Left lung (tissue), 10 donors: Measurements from ENCODE around the gene NECTIN3. TPM values are rescaled to one million over a fixed set of nuclear protein-coding genes. Genes with fewer than 3 reads are reported as not detected.
A peak's percentile ranks its signal among the peaks of the same experiment; 100 is the strongest.

Experiments used
- ATAC-seq: fragments of 200-7000 bp; cut with Tn5 transposase; one replicate; pipeline ENCODE4 v1.9.1; 2020; ENCODE audit warnings: moderate library complexity
- DNase-seq, 4 donors: peaks; one replicate each; pipeline ENCODE4 v3.0.0-alpha.2; 2013 to 2020
- H3K27ac ChIP-seq, 2 donors: fragments of 200-600 bp; sonication (generic) in 1 of 2; one replicate each; pipeline versions ENCODE4 v1.5.0 to v1.8.0; 2020 to 2021
- H3K27me3 ChIP-seq, 2 donors: fragments of 200-600 bp; sonication (generic) in 1 of 2; one replicate each; pipeline versions ENCODE4 v1.5.0 to v1.8.0; 2020 to 2021
- H3K36me3 ChIP-seq, 2 donors: fragments of 200-600 bp; sonication (generic) in 1 of 2; one replicate each; pipeline versions ENCODE4 v1.5.0 to v1.8.0; 2020 to 2021
- H3K4me1 ChIP-seq, 2 donors: fragments of 200-600 bp; one replicate each; pipeline ENCODE4 v1.8.0; 2021
- H3K4me3 ChIP-seq, 2 donors: fragments of 200-600 bp; sonication (generic) in 1 of 2; one replicate each; pipeline versions ENCODE4 v1.5.0 to v1.8.0; 2020 to 2021; ENCODE audit warnings: mild to moderate bottlenecking in 1 of 2
- H3K9me3 ChIP-seq, 2 donors: fragments of 200-600 bp; sonication (generic) in 1 of 2; one replicate each; pipeline versions ENCODE4 v1.5.0 to v1.8.0; 2020 to 2021
- intact Hi-C, 2 donors: fragments of 100-400 bp; cut with DNase I; formaldehyde crosslinking; loops; one replicate each; pipeline versions ENCODE4 v1.11.2 to v1.14.2; 2022
- polyA plus RNA-seq, 6 donors: library from polyadenylated mRNA; unstranded; fragments of 120-200 nt; gene quantifications; one replicate each; pipeline ENCODE4 v1.2.1, GENCODE V29; 2013; ENCODE audit not compliant: insufficient read length in 6 of 6
- total RNA-seq, 2 donors: library from RNA; stranded (reverse); fragmentation: NEBNext Ultra II Directional; extraction: Animal tissue kit (Norgen Biotek cat#: 25700); gene quantifications; one replicate each; pipeline ENCODE4 v1.2.1, GENCODE V29; 2021
- TF ChIP-seq, protein P1 (sequence below), 2 donors: fragments of 200-600 bp; sonication (generic) in 1 of 2; IDR thresholded peaks; one replicate each; pipeline versions ENCODE4 v1.5.0 to v1.8.0; 2021; ENCODE audit warnings: antibody characterized with exemption in 2 of 2
- donor health status: DM: no; HTN: yes; CAD: no.
- donor health status: DM: no; HTN: no; CAD: no.

Gene NECTIN3
- total and polyA plus RNA-seq, 8 donors, result 24.9 to 149 (median 78.9) TPM

DNA sequence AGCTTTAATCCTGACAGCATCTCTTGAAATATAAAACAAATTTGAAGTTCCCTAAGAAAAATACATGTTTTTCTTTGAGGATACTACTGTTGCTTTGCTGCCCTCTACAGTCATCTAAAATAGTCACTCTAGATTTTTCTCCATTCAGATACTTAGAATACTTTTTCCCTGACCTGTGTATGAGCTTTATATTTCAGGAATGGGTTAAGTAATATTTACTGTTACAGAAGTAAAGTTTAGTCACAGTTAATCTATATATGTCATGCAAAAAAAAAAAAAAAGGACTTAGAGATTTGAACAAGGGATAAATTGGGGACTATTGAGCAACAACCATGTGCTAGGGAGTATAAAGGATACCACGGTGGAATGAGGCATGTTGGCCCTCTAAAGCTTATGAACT, 8.8 kb downstream of the NECTIN3 start:
- H3K27me3 ChIP-seq, result peaks cover 0 to 1% of the 10 kb centered on the region in 2 donors
- TF ChIP-seq, protein P1, sequence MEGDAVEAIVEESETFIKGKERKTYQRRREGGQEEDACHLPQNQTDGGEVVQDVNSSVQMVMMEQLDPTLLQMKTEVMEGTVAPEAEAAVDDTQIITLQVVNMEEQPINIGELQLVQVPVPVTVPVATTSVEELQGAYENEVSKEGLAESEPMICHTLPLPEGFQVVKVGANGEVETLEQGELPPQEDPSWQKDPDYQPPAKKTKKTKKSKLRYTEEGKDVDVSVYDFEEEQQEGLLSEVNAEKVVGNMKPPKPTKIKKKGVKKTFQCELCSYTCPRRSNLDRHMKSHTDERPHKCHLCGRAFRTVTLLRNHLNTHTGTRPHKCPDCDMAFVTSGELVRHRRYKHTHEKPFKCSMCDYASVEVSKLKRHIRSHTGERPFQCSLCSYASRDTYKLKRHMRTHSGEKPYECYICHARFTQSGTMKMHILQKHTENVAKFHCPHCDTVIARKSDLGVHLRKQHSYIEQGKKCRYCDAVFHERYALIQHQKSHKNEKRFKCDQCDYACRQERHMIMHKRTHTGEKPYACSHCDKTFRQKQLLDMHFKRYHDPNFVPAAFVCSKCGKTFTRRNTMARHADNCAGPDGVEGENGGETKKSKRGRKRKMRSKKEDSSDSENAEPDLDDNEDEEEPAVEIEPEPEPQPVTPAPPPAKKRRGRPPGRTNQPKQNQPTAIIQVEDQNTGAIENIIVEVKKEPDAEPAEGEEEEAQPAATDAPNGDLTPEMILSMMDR (IDR thresholded peaks at IDR 0.05), result peak in 1 of 2 donors; percentile 43

DNA sequence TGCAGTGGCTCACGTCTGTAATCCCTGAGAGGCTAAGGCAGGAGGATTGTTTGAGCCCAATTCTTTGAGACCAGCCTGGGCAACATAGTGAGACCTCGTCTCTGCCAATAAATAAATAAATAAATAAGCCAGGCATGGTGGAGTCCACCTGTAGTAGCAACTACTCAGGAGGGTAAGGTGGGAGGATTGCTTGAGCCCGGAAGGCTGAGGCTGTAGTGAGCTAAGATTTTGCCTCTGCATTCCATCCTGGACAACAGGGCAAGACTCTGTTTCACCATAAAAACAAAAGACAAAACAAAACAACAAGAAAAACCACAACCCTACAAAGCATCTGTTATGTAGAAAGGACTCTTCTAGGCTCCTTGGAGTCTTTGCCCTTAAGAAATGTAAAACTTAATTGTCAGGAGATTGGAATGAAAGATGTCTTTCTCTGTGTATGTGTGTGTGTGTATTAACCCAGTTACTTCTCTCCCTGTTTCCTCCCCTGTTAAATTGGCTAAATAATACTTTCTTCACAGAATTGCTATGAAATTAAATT, 9.5 kb downstream of the NECTIN3 start:
- no peaks in the 10 kb centered on the region for H3K9me3 ChIP-seq
- intact Hi-C loops, result no loop called here
- no peaks in the 10 kb centered on the region for H3K27me3 ChIP-seq
- DNase-seq (no peak), ATAC-seq (no peak)
- H3K4me1 ChIP-seq, result peaks cover 0 to 9% of the 10 kb centered on the region in 2 donors
- no peaks in the 10 kb centered on the region for H3K36me3 ChIP-seq
- H3K4me3 ChIP-seq, result no peak overlapping the region
- TF ChIP-seq, protein P1 (IDR thresholded peaks at IDR 0.05), result no peak
- no peak overlapping the region for H3K27ac ChIP-seq

More for the DNA sequence above, 8.8 kb downstream of the NECTIN3 start:
- Histone ChIP-seq H3K9me3 (no peaks in the 10 kb centered on the region), H3K36me3 (no peaks in the 10 kb centered on the region), H3K4me3 (no peak overlapping the region), H3K27ac (no peak overlapping the region), H3K4me1 (peaks cover 0 to 9% of the 10 kb centered on the region in 2 donors)
- ATAC-seq (peak; percentile 84), DNase-seq (peak in 1 of 4 donors; percentile 45)
- intact Hi-C loops, result no loop called here

DNA sequence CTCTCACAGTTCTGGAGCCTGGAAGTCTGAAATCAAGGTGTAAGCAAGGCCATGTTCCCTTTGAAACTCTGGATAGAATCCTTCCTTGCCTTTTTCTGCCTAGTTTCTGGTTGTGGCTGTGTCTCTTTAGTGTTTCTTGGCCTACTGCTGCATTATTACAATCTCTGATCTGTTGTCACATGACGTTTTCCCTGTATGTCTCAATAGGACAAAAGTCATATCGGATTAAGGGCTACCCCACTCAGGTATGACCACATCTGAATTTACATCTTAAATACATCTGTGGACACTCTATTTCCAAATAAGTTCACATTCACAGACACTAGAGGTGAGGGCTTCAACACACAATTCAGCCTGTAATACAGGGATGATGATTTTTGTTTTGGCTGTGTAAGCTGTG, 13.3 kb downstream of the NECTIN3 start:
- TF ChIP-seq, protein P1 (IDR thresholded peaks at IDR 0.05), result no peak
- Histone ChIP-seq H3K27ac (no peak overlapping the region), H3K36me3 (no peaks in the 10 kb centered on the region), H3K27me3 (no peaks in the 10 kb centered on the region), H3K4me3 (no peak overlapping the region), H3K9me3 (no peaks in the 10 kb centered on the region), H3K4me1 (peaks cover 0 to 6% of the 10 kb centered on the region in 2 donors)
- DNase-seq, result no peak
- ATAC-seq, result no peak
- intact Hi-C loops, result no loop called here

DNA sequence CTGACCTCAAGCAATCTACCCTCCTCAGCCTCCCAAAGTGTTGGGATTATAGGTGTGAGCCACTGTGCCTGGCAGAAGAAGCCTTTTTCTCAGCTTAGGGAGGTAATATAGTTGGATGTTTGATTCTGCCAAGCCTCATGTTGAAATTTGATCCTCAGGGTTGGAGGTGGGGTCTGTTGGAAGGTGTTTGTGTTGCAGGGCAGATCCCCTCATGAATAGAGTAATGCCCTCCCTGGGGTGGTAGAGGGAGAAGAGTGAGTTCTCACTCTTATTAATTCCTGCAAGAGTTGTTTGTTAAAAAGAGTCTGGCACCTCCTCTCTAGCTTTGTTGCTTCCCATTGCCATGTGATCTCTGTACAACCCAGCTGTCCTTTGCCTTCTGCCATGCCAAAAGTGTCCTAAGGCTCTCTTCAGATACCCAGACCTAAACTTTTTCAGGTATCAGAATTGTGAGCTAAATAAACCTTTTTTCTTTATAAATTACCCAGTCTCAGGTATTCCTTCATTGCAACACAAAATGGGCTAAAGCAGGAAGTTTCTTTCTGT, 16.4 kb downstream of the NECTIN3 start:
- H3K27ac ChIP-seq, result no peak overlapping the region
- ATAC-seq (no peak), DNase-seq (no peak)
- no peaks in the 10 kb centered on the region for H3K9me3 ChIP-seq
- no peaks in the 10 kb centered on the region for H3K4me1 ChIP-seq
- no peaks in the 10 kb centered on the region for H3K27me3 ChIP-seq
- no peaks in the 10 kb centered on the region for H3K36me3 ChIP-seq
- no peak overlapping the region for H3K4me3 ChIP-seq
- intact Hi-C loops, result no loop called here
- TF ChIP-seq, protein P1 (IDR thresholded peaks at IDR 0.05), result no peak

DNA sequence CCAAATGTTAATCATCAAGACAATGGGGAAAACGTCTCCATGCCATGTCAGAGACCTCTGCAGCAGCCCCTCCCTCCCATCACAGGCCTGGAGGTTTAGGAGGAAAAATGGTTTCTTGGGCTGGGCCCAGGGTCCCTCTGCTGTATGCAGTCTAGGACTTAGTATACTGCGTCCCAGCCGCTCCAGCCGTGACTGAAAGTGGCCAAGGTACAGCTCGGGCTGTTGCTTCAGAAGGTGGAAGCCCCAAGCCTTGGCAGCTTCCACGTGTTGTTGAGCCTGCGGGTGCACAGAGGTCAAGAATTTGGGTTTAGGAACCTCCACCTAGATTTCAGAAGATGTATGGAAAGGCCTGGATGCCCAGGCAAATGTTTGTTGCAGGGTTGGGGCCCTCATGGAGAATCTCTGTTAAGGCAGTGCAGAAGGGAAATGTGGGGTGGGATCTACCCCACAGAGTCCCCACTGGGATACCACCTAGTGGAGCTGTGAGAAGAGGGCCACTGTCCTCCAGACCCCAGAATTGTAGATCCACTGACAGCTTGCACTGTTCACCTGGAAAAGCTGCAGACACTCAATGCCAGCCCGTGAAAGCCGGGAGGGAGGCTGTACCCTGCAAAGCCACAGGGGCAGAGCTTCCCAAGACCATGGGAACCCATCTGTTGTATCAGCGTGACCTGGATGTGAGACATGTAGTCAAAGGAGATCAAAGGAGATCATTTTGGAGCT, 25.0 kb downstream of the NECTIN3 start:
- H3K4me1 ChIP-seq, result no peaks in the 10 kb centered on the region
- no peaks in the 10 kb centered on the region for H3K27me3 ChIP-seq
- H3K9me3 ChIP-seq, result peaks cover 0 to 8% of the 10 kb centered on the region in 2 donors
- H3K27ac ChIP-seq, result no peak overlapping the region
- DNase-seq (peak in 1 of 4 donors; percentile 50), ATAC-seq (no peak)
- H3K36me3 ChIP-seq, result no peaks in the 10 kb centered on the region
- H3K4me3 ChIP-seq, result no peak overlapping the region
- intact Hi-C loops, result no loop called here
- TF ChIP-seq, protein P1 (IDR thresholded peaks at IDR 0.05), result no peak
